Fibroblast of lung (primary cell): Measurements from ENCODE around the gene ARHGAP35. TPM values are rescaled to one million over a fixed set of nuclear protein-coding genes. Genes with fewer than 3 reads are reported as not detected.
"Not testable (repeated sequence)": the region's sequence is repeated elsewhere in the genome, so short reads cannot be mapped to it uniquely, and the experiment has no call there.

Experiments used
- DNase-seq, 2 donors: peaks; one replicate each; pipeline versions ENCODE4 v3.0.0 to v3.0.0-alpha.2; 2010; ENCODE audit warnings: low read depth in 2 of 2
- H2AFZ ChIP-seq: 2 replicates; pipeline ENCODE4 v1.5.1; 2012; ENCODE audit warnings: low read length, control low read depth, inconsistent platforms
- H3K27ac ChIP-seq: 2 replicates; pipeline ENCODE4 v1.5.1; 2011; ENCODE audit warnings: low read length, control low read depth; ENCODE audit not compliant: insufficient read depth
- H3K27me3 ChIP-seq: 2 replicates; pipeline ENCODE4 v1.5.1; 2011; ENCODE audit warnings: mild to moderate bottlenecking, low read length; ENCODE audit not compliant: control insufficient read depth, insufficient read depth
- H3K36me3 ChIP-seq: 2 replicates; pipeline ENCODE4 v1.5.1; 2011; ENCODE audit warnings: low read length; ENCODE audit not compliant: control insufficient read depth, insufficient read depth
- H3K4me1 ChIP-seq: 2 replicates; pipeline ENCODE4 v1.5.1; 2011; ENCODE audit warnings: low read length; ENCODE audit not compliant: control insufficient read depth, insufficient read depth; ENCODE audit errors: extremely low read depth
- H3K4me2 ChIP-seq: 2 replicates; pipeline ENCODE4 v1.5.1; 2011; ENCODE audit warnings: low read length, control low read depth; ENCODE audit not compliant: insufficient read depth; ENCODE audit errors: extremely low read depth
- H3K4me3 ChIP-seq, 4 experiments: fragments of 200-600 bp in 1 of 4; sonication (generic) in 1 of 4; replicated peaks in 1 of 4; 2 replicates each; pipeline ENCODE4 v1.5.1; 2011 to 2016; ENCODE audit warnings: low read length in 4 of 4, low read depth in 3 of 4, mild to moderate bottlenecking in 3 of 4, control low read depth in 2 of 4, inconsistent platforms in 1 of 4, mixed read lengths in 1 of 4; ENCODE audit not compliant: insufficient read depth in 1 of 4; ENCODE audit errors: control extremely low read depth in 1 of 4
- H3K79me2 ChIP-seq: 2 replicates; pipeline ENCODE4 v1.5.1; 2012; ENCODE audit warnings: mild to moderate bottlenecking, low read length, inconsistent platforms; ENCODE audit not compliant: control insufficient read depth, insufficient read depth
- H3K9ac ChIP-seq: 2 replicates; pipeline ENCODE4 v1.5.1; 2011; ENCODE audit warnings: mild to moderate bottlenecking, low read length, control low read depth; ENCODE audit not compliant: insufficient read depth
- H3K9me3 ChIP-seq: 2 replicates; pipeline ENCODE4 v1.5.1; 2012; ENCODE audit warnings: low read depth, low read length; ENCODE audit not compliant: control insufficient read depth, insufficient read depth
- H4K20me1 ChIP-seq: 2 replicates; pipeline ENCODE4 v1.5.1; 2011; ENCODE audit warnings: low read length; ENCODE audit not compliant: control insufficient read depth, insufficient read depth; ENCODE audit errors: extremely low read depth
- EZH2 ChIP-seq: IDR thresholded peaks from 2 replicates; pipeline ENCODE4 v1.5.1; 2012; ENCODE audit warnings: low read length, control low read depth, mild to moderate bottlenecking; ENCODE audit errors: missing control alignments
- polyA plus RNA-seq, 2 donors: library from polyadenylated mRNA; depleted of rRNA in 1 of 2; stranded (reverse) in 1 of 2; unstranded in 1 of 2; fragments of >200 nt; gene quantifications; 2 replicates each; pipeline ENCODE4 v1.2.1, GENCODE V29; 2011 to 2012; ENCODE audit warnings: missing spikeins in 1 of 2
- total RNA-seq: library from RNA; depleted of rRNA; stranded (reverse); fragments of >200 nt; gene quantifications from 2 replicates; pipeline ENCODE4 v1.2.1, GENCODE V29; 2014
- TF ChIP-seq, protein P1 (sequence below), 2 donors: IDR thresholded peaks in 1 of 2; conservative IDR thresholded peaks in 1 of 2; 1 replicate in 1 of 2; 2 replicates in 1 of 2; pipeline ENCODE4 v1.5.1; 2011 to 2012; ENCODE audit warnings: low read length in 2 of 2, control low read depth in 1 of 2, inconsistent platforms in 1 of 2, low read depth in 1 of 2, mild to moderate bottlenecking in 1 of 2

ARHGAP35 gene
- total and polyA plus RNA-seq, 2 donors (not counting 1 experiment from before 2014, with no cell fraction given), result 26.0 to 47.6 TPM

DNA sequence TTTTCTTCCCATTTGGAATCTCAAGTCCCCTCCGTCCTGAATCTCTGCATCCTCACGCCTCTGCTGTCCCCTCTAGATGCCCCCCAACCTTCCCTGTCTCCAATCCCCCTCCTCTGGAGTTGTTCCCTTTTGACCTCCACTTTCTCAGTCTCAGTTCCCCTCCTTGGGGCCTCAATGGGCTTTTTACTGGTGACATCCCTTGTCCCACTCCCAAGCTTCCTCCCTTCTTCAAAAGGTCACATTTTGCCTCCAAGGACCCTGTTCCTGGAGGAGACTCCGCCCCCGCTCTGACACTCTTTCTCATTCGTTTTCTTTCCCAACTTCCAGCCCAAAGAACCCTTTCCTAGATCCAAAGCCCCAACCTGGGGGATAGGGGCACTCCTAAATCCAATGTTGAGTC lies 11.2 kb upstream of the ARHGAP35 start:
- no peak for DNase-seq
- Histone ChIP-seq H3K4me3 (peak overlapping the region; percentile 50 to 93 (median 84)), H3K27ac (peak overlapping the region; percentile 94), H3K9me3 (no peaks in the 10 kb centered on the region), H2AFZ (no peak overlapping the region), H4K20me1 (no peaks in the 10 kb centered on the region), H3K9ac (peak overlapping the region; percentile 69), H3K4me2 (peak overlapping the region; percentile 92), H3K79me2 (peaks cover 25% of the 10 kb centered on the region), H3K4me1 (no peaks in the 10 kb centered on the region), H3K27me3 (no peaks in the 10 kb centered on the region), H3K36me3 (peaks cover 7% of the 10 kb centered on the region)
- TF ChIP-seq, protein P1, sequence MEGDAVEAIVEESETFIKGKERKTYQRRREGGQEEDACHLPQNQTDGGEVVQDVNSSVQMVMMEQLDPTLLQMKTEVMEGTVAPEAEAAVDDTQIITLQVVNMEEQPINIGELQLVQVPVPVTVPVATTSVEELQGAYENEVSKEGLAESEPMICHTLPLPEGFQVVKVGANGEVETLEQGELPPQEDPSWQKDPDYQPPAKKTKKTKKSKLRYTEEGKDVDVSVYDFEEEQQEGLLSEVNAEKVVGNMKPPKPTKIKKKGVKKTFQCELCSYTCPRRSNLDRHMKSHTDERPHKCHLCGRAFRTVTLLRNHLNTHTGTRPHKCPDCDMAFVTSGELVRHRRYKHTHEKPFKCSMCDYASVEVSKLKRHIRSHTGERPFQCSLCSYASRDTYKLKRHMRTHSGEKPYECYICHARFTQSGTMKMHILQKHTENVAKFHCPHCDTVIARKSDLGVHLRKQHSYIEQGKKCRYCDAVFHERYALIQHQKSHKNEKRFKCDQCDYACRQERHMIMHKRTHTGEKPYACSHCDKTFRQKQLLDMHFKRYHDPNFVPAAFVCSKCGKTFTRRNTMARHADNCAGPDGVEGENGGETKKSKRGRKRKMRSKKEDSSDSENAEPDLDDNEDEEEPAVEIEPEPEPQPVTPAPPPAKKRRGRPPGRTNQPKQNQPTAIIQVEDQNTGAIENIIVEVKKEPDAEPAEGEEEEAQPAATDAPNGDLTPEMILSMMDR (conservative IDR thresholded peaks at IDR 0.05 in 1 of 2, IDR thresholded peaks at IDR 0.05 in 1 of 2; ENCODE audit: low read depth in 1 of 2, low read length in 2 of 2), result no peak
- no peak for TF ChIP-seq EZH2

DNA sequence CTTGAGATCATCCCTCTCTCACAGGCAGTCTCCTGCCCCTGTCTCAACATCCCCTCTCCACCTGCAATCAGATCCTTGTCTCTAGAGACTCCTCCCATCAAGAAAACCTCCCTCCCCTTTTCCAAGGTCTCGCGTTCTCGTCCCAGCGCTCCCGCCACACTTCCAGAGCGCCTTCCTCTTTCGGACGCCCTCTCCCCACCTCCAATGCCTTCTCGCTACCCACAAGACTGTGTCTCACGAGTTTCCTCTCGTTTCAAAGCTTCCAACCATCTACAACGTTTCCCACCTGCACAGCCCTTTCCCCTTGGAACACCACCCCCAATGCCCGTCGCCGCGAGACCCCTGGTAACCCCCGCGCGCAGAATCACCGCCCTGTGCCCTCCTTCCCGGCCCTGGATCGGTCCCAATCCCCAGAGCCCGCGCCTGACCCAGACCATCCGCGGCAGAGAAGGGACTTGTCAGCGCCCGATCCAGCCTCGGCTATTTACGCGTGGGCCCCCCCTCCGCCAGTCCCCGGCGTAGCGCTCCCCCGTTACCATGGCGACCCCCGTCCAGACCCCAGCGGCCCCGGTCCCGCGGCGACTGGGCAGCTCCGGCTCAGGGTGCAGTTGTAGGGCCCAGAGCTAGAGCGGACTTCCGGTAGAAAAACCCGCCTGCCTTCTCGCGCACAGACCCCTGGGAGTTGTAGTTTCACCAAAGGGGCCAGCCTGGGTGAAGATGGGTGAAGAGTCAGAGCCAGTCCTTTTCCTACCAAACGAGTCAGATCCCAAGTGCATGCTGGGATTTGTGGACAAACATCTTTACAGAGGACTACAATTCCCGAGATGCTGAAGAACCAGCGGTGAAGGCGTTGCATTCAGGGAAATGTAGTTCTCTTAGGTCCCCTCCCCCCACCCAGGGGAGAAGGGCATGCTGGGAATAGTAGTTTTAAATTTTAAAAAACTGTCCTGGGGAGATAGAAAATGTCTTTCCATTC lies 10.3 kb upstream of the ARHGAP35 start, which contains the start of gene AP2S1:
TSS of gene AP2S1 (minus strand) at position 619 of the 976 bp plus-strand sequence. CDS start at position 539, 80 bp downstream.
- no peaks in the 10 kb centered on the region for H3K9me3 ChIP-seq
- H3K79me2 ChIP-seq, result peaks cover 25% of the 10 kb centered on the region
- peak within 1 kb of the TSS; percentile 69 for H3K9ac ChIP-seq
- H3K27ac ChIP-seq, result peak within 1 kb of the TSS; percentile 94
- H2AFZ ChIP-seq, result peak within 1 kb of the TSS; percentile 54
- no peaks in the 10 kb centered on the region for H3K4me1 ChIP-seq
- H3K27me3 ChIP-seq, result no peaks in the 10 kb centered on the region
- DNase-seq, result peak; percentile 98 to 99
- H4K20me1 ChIP-seq, result no peaks in the 10 kb centered on the region
- H3K4me2 ChIP-seq, result peak within 1 kb of the TSS; percentile 92
- peaks cover 7% of the 10 kb centered on the region for H3K36me3 ChIP-seq
- H3K4me3 ChIP-seq, result peak within 1 kb of the TSS; percentile 50 to 93 (median 84)
- TF ChIP-seq, protein P1 (conservative IDR thresholded peaks at IDR 0.05 in 1 of 2, IDR thresholded peaks at IDR 0.05 in 1 of 2; ENCODE audit: low read depth in 1 of 2, low read length in 2 of 2), result no peak
- TF ChIP-seq EZH2, result no peak

DNA sequence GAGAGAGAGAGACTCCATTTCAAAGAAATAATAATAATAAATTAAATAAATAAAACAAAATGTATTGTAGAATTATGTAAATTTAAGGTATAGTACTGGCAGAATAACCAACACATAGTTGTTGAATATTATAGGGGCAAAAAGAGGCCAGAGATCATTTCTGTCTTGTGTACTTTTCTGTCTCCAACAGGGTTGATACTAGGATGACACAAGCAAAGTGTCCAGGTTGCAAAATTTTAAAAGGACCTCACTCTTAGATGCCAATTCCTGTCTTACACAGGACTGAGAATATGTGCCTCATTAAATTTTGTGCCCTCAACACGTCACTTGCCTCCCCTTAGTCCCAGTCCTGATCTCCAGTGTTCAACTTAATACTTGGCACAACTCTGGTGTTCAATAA lies 8.0 kb upstream of the ARHGAP35 start:
- TF ChIP-seq EZH2, result no peak
- TF ChIP-seq, protein P1 (conservative IDR thresholded peaks at IDR 0.05 in 1 of 2, IDR thresholded peaks at IDR 0.05 in 1 of 2; ENCODE audit: low read depth in 1 of 2, low read length in 2 of 2), result no peak
- peaks cover 1% of the 10 kb centered on the region for H3K36me3 ChIP-seq
- H3K9ac ChIP-seq, result no peak overlapping the region
- no peak overlapping the region for H3K4me3 ChIP-seq
- no peak overlapping the region for H3K27ac ChIP-seq
- peaks cover 3% of the 10 kb centered on the region for H3K4me1 ChIP-seq
- no peak overlapping the region for H3K4me2 ChIP-seq
- H2AFZ ChIP-seq, result no peak overlapping the region
- no peaks in the 10 kb centered on the region for H3K27me3 ChIP-seq
- H3K79me2 ChIP-seq, result peaks cover 13% of the 10 kb centered on the region
- no peaks in the 10 kb centered on the region for H4K20me1 ChIP-seq
- no peaks in the 10 kb centered on the region for H3K9me3 ChIP-seq
- DNase-seq, result no peak

DNA sequence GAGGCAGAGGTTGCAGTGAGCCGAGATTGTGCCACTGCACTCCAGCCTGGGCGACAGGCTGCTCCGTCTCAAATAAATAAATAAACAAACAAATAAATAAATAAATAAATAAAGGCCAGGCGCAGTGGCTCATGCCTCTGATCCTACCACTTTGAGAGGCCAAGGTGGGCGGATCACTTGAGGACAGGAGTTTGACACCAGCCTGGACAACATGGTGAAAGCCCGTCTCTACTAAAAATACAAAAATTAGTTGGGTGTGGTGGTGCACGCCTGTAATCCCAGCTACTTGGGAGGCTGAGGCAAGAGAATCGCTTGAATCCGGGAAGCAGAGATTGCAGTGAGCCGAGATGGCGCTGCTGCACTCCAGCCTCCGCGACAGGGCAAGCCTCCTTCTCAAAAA lies 6.1 kb upstream of the ARHGAP35 start:
- H3K27ac ChIP-seq, H4K20me1 ChIP-seq, H3K79me2 ChIP-seq, H3K4me3 ChIP-seq, H3K9me3 ChIP-seq, DNase-seq, H3K4me2 ChIP-seq, H3K27me3 ChIP-seq, H2AFZ ChIP-seq, H3K9ac ChIP-seq, H3K4me1 ChIP-seq, H3K36me3 ChIP-seq: not testable (repeated sequence)
